ENCODE results near the gene HESX1. TPM values are rescaled to one million over a fixed set of nuclear protein-coding genes. Genes with fewer than 3 reads are reported as not detected.

HESX1 gene
- total and polyA plus RNA-seq, 2 of the 13 experiments (the other 11 are each of a cell fraction or from before 2014, with no cell fraction given), result 0.57 to 0.75 TPM

- TF ChIP-seq BRF2 (CRISPR knock-in tag; IDR thresholded peaks at IDR 0.05), result peak; percentile 77; the same call in 1 of the 2 replicates
Observed at GRCh38 chr3:57227204-57227929, 27.6 kb upstream of the HESX1 start, which contains the start of gene APPL1 (continued).

GRCh38 chr3:57226176-57226575, 26.4 kb upstream of the HESX1 start:
- no TSS peak for BruUV-seq (replicated peaks)
- Histone ChIP-seq H2AFZ (ENCODE audit: low read length) (peak overlapping the region; percentile 34), H3K4me3 (replicated peaks in 1 of 3; ENCODE audit: insufficient read depth in 1 of 3, low read depth in 2 of 3, low read length in 3 of 3) (no peak overlapping the region), H3K9me3 (ENCODE audit: low read length) (no peaks in the 10 kb centered on the region), H3K79me2 (ENCODE audit: insufficient read depth, low read length) (peaks cover 25% of the 10 kb centered on the region), H3K4me1 (ENCODE audit: insufficient read depth, low read length) (peaks cover 32% of the 10 kb centered on the region), H3K9ac (ENCODE audit: insufficient read depth, low read depth, low read length) (no peak overlapping the region), H3K27ac (ENCODE audit: extremely low read length, insufficient read depth, low read length) (no peak overlapping the region), H4K20me1 (ENCODE audit: insufficient read depth, low read length) (peaks cover 8% of the 10 kb centered on the region; the same call in 1 of the 2 replicates), H3K4me2 (ENCODE audit: low read depth, low read length) (peak overlapping the region; percentile 98), H3K27me3 (ENCODE audit: control insufficient read depth in 1 of 2, insufficient read depth in 2 of 2, low read length in 2 of 2) (no peaks in the 10 kb centered on the region; a peak in 1 of 5 replicates), H3K36me3 (replicated peaks in 1 of 2; ENCODE audit: control insufficient read depth in 1 of 2, insufficient read depth in 2 of 2, low read length in 2 of 2) (no peaks in the 10 kb centered on the region)
- WGBS (ENCODE audit: low lambda C conversion rate), result 61% methylated on average over 2 of the region's 2 CpGs
- ATAC-seq (no peak), FAIRE-seq (no peak), DNase-seq (ENCODE audit: low spot score) (no peak)
- POLR2A ChIA-PET, result no interaction called here
- CTCF ChIA-PET (ENCODE audit: low intra/inter-chr PET ratio, low total read pairs), result no interaction called here
- TF ChIP-seq RNF2 (conservative IDR thresholded peaks at IDR 0.05; ENCODE audit: low read depth) (no peak), MXD3 (CRISPR knock-in tag; IDR thresholded peaks at IDR 0.05) (no peak), ZNF792 (CRISPR knock-in tag; IDR thresholded peaks at IDR 0.05) (no peak), ZNF292 (CRISPR knock-in tag; IDR thresholded peaks at IDR 0.05; ENCODE audit: borderline replicate concordance, low read depth) (no peak), GLMP (CRISPR knock-in tag; IDR thresholded peaks at IDR 0.05; ENCODE audit: borderline replicate concordance) (no peak), ZFP36L2 (CRISPR knock-in tag; IDR thresholded peaks at IDR 0.05) (no peak), ZKSCAN1 (IDR thresholded peaks at IDR 0.05; ENCODE audit: low read length) (no peak), MYNN (CRISPR knock-in tag; IDR thresholded peaks at IDR 0.05; ENCODE audit: low read depth) (no peak)
- in situ Hi-C loops (cut with HindIII; ENCODE audit: extremely low pct_ligation_motif_present, low pct_unique_long_range_greater_than_20kb), result loop anchor here (10.0 kb wide), 1 partner anchor 231 kb away; no protein-coding TSS in a partner anchor
- intact Hi-C loops (cut with micrococcal nuclease; ENCODE audit: unreplicated experiment), result loop anchor here (10.0 kb wide), 1 partner anchor 221 kb away; no protein-coding TSS in a partner anchor
